HEK293T (cell line): ENCODE results near the gene PLCZ1.

ENCODE experiments used
- CTCF ChIA-PET: fragments of 350-600 bp; formaldehyde crosslinking; extraction: SDS; loops from one replicate; lab custom pipeline; 2021; ENCODE audit warnings: antibody characterized with exemption, inconsistent platforms; lab: Yijun Ruan, JAX
- POLR2A ChIA-PET: fragments of 350-600 bp; formaldehyde crosslinking; extraction: SDS; loops from one replicate; lab custom pipeline; 2020; ENCODE audit warnings: antibody characterized with exemption, inconsistent platforms; lab: Yijun Ruan, JAX
- DNase-seq: peaks from one replicate; pipeline ENCODE4 v3.0.0; 2012; ENCODE audit warnings: mixed read lengths; ENCODE audit errors: extremely low spot score
- ARNT ChIP-seq: fragments of 450-650 bp; IDR thresholded peaks from 2 replicates; pipeline ENCODE4 v1.6.1; 2017; ENCODE audit warnings: mild to moderate bottlenecking
- BHLHE40 ChIP-seq: fragments of 450-650 bp; IDR thresholded peaks from 2 replicates; pipeline ENCODE4 v1.6.1; 2016; ENCODE audit warnings: mild to moderate bottlenecking, moderate library complexity, borderline replicate concordance
- CTBP1 ChIP-seq: fragments of 450-650 bp; IDR thresholded peaks from 2 replicates; pipeline ENCODE4 v1.6.1; 2016; ENCODE audit warnings: borderline replicate concordance
- ELF4 ChIP-seq: fragments of 450-650 bp; IDR thresholded peaks from 2 replicates; pipeline ENCODE4 v1.6.1; 2017; ENCODE audit warnings: antibody characterized with exemption
- FOXA1 ChIP-seq: fragments of 450-650 bp; IDR thresholded peaks from 2 replicates; pipeline ENCODE4 v1.6.1; 2016; ENCODE audit warnings: mild to moderate bottlenecking
- FOXK2 ChIP-seq: fragments of 450-650 bp; IDR thresholded peaks from 2 replicates; pipeline ENCODE4 v1.6.1; 2016; ENCODE audit warnings: mild to moderate bottlenecking
- FOXM1 ChIP-seq: fragments of 450-650 bp; IDR thresholded peaks from 2 replicates; pipeline ENCODE4 v1.6.1; 2017; ENCODE audit warnings: mild to moderate bottlenecking, borderline replicate concordance
- HDGF ChIP-seq: fragments of 450-650 bp; IDR thresholded peaks from 2 replicates; pipeline ENCODE4 v1.6.1; 2017; ENCODE audit warnings: antibody characterized with exemption, borderline replicate concordance
- L3MBTL2 ChIP-seq: fragments of 450-650 bp; conservative IDR thresholded peaks from 2 replicates; pipeline ENCODE4 v1.6.1; 2016; ENCODE audit warnings: mild to moderate bottlenecking
- LEF1 ChIP-seq: fragments of 450-650 bp; IDR thresholded peaks from 2 replicates; pipeline ENCODE4 v1.6.1; 2017; ENCODE audit warnings: mild to moderate bottlenecking, borderline replicate concordance
- NFRKB ChIP-seq: fragments of 450-650 bp; IDR thresholded peaks from 2 replicates; pipeline ENCODE4 v1.6.1; 2016; ENCODE audit warnings: mild to moderate bottlenecking, moderate library complexity
- PKNOX1 ChIP-seq: fragments of 450-650 bp; IDR thresholded peaks from 2 replicates; pipeline ENCODE4 v1.6.1; 2016
- SP1 ChIP-seq: fragments of 450-650 bp; IDR thresholded peaks from 2 replicates; pipeline ENCODE4 v1.6.1; 2017
- SUZ12 ChIP-seq: fragments of 450-650 bp; IDR thresholded peaks from 2 replicates; pipeline ENCODE4 v1.6.1; 2016; ENCODE audit warnings: mild to moderate bottlenecking
- TARDBP ChIP-seq: fragments of 450-650 bp; IDR thresholded peaks from 2 replicates; pipeline ENCODE4 v1.6.1; 2016
- ZNF384 ChIP-seq: fragments of 450-650 bp; IDR thresholded peaks from 2 replicates; pipeline ENCODE4 v1.6.1; 2016

Gene PLCZ1

GRCh38 chr12:18652596-18652995 is 85.2 kb downstream of the PLCZ1 start:
- POLR2A ChIA-PET: no interaction called here
- no peak for DNase-seq
- TF ChIP-seq ARNT (no peak), L3MBTL2 (no peak), HDGF (no peak), LEF1 (no peak), FOXM1 (no peak), NFRKB (no peak), BHLHE40 (no peak), SUZ12 (no peak), PKNOX1 (no peak), FOXK2 (no peak), TARDBP (no peak), ELF4 (no peak), SP1 (no peak), CTBP1 (no peak), FOXA1 (no peak)

GRCh38 chr12:18651525-18651924 is 86.3 kb downstream of the PLCZ1 start:
- TF ChIP-seq HDGF (no peak), ELF4 (no peak), PKNOX1 (no peak), FOXK2 (no peak), SP1 (no peak), SUZ12 (no peak), BHLHE40 (no peak), TARDBP (no peak), ZNF384 (no peak), LEF1 (no peak), FOXA1 (no peak), CTBP1 (no peak), FOXM1 (no peak), L3MBTL2 (no peak), NFRKB (no peak), ARNT (no peak)
- POLR2A ChIA-PET: no interaction called here
- CTCF ChIA-PET: interaction anchor here (0.6 kb wide), 1 partner anchor 1001 kb away, joined by 3 read pairs; no protein-coding TSS in a partner anchor
- no peak for DNase-seq

More at GRCh38 chr12:18652596-18652995, 85.2 kb downstream of the PLCZ1 start:
- CTCF ChIA-PET: no interaction called here

- POLR2A ChIA-PET: no interaction called here
Observed at GRCh38 chr12:18646286-18646890, 91.4 kb downstream of the PLCZ1 start.

GRCh38 chr12:18644564-18644963 is 93.2 kb downstream of the PLCZ1 start:
- POLR2A ChIA-PET: no interaction called here
- DNase-seq: no peak
- no peak for TF ChIP-seq ARNT
- TF ChIP-seq BHLHE40: no peak
- no peak for TF ChIP-seq NFRKB
- TF ChIP-seq CTBP1: no peak
- TF ChIP-seq L3MBTL2: no peak
- no peak for TF ChIP-seq LEF1
- no peak for TF ChIP-seq FOXK2
- TF ChIP-seq SUZ12: no peak
- no peak for TF ChIP-seq ELF4
- no peak for TF ChIP-seq FOXM1
- no peak for TF ChIP-seq PKNOX1
- TF ChIP-seq FOXA1: no peak
- no peak for TF ChIP-seq TARDBP
- TF ChIP-seq SP1: no peak
- TF ChIP-seq ZNF384: no peak
- no peak for TF ChIP-seq HDGF
- CTCF ChIA-PET: interaction anchor here (0.6 kb wide), 1 partner anchor 494 kb away, joined by 8 read pairs; no protein-coding TSS in a partner anchor

More at GRCh38 chr12:18646286-18646890, 91.4 kb downstream of the PLCZ1 start:
- DNase-seq: no peak
- CTCF ChIA-PET: no interaction called here
- no peak for TF ChIP-seq PKNOX1
- no peak for TF ChIP-seq TARDBP
- no peak for TF ChIP-seq FOXA1
- TF ChIP-seq SP1: no peak
- TF ChIP-seq BHLHE40: no peak
- no peak for TF ChIP-seq ARNT
- no peak for TF ChIP-seq ELF4
- no peak for TF ChIP-seq LEF1
- no peak for TF ChIP-seq L3MBTL2
- no peak for TF ChIP-seq CTBP1
- no peak for TF ChIP-seq FOXK2
- TF ChIP-seq ZNF384: no peak
- no peak for TF ChIP-seq FOXM1
- TF ChIP-seq NFRKB: no peak
- TF ChIP-seq HDGF: no peak
- TF ChIP-seq SUZ12: no peak

GRCh38 chr12:18643681-18644080 is 94.1 kb downstream of the PLCZ1 start:
- TF ChIP-seq NFRKB: no peak
- TF ChIP-seq PKNOX1: no peak
- TF ChIP-seq L3MBTL2: no peak
- TF ChIP-seq SUZ12: no peak
- TF ChIP-seq ELF4: no peak
- TF ChIP-seq FOXA1: no peak
- TF ChIP-seq FOXM1: no peak
- TF ChIP-seq CTBP1: no peak
- no peak for TF ChIP-seq BHLHE40
- TF ChIP-seq ARNT: no peak
- TF ChIP-seq HDGF: no peak
- TF ChIP-seq FOXK2: no peak
- no peak for TF ChIP-seq ZNF384
- no peak for TF ChIP-seq LEF1
- POLR2A ChIA-PET: no interaction called here
- CTCF ChIA-PET: no interaction called here
- DNase-seq: no peak
